ENCODE results near the gene FAM90A1.
"Not testable (repeated sequence)": the region's sequence is repeated elsewhere in the genome, so short reads cannot be mapped to it uniquely, and the experiment has no call there.

DNA sequence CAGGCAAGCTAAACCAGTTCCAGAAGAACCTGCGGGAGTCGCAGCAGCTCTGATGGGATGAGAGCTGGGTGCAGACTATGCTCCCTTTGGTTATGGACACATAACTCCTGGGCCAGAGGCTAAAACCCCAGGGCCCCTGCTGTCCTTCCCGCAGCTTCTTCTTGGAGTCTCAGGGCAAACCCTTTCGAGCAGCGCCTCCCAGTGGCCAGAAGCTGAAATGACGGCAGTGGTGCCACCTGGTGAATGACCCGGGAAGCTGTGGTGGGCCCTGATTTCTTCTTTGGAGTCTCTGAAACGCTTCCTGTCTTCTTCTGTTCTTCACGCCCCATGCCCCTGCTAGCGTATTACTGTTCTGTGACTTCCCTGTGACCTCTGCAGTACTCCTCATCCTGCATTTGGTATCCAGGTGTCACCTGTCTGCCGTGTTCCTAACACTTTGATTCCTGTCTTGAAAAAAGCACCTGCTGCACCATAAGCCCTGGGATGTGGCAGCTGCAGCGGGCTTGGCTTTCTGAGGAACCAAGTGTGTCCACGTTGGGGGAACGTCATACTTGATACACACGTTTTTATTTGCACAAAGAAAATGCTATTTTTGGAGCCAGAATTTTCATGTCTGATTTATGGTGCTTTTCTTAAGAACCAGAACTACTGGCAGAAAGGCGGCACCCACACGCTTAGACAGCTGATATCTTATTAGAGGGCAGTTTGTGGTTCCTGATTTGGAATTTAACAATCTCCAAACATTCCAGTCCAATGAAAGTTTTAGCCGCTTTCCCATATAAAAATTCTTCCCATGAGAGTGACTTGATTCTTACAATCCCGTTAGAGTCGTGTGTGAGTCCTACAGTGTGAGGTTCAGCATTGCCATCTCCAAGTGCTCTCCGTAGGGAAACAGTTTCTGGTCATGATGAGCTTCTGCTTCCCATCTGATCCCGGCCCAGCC is 4.5 kb upstream of the FAM90A1 start:
- TF ChIP-seq CTCF (IDR thresholded peaks at IDR 0.05) = peak; percentile 56 to 77 (median 64)
- TF ChIP-seq EP300 (IDR thresholded peaks at IDR 0.05; ENCODE audit: low read depth); POLR2AphosphoS5 (IDR thresholded peaks at IDR 0.05): not testable (repeated sequence)

All from transverse colon (tissue), 4 donors.